Karpas-422 (cell line): ENCODE measurements around the gene CENPP. TPM values are rescaled to one million over a fixed set of nuclear protein-coding genes. Genes with fewer than 3 reads are reported as not detected.

Experiments
- DNase-seq: peaks from one replicate; pipeline ENCODE4 v3.0.0-alpha.2; 2015
- H2AFZ ChIP-seq: fragments of 200-600 bp; sonication (generic); 2 replicates; pipeline ENCODE4 v1.6.1; 2014; ENCODE audit warnings: antibody characterized with exemption, low read length, mixed read lengths
- H3K27ac ChIP-seq: fragments of 200-600 bp; sonication (generic); 2 replicates; pipeline ENCODE4 v1.5.1; 2014; ENCODE audit warnings: mild to moderate bottlenecking, low read length, moderate library complexity
- H3K27me3 ChIP-seq: fragments of 200-600 bp; sonication (generic); 2 replicates; pipeline ENCODE4 v1.6.1; 2014; ENCODE audit warnings: low read length, mixed read lengths
- H3K36me3 ChIP-seq: fragments of 200-600 bp; sonication (generic); 2 replicates; pipeline ENCODE4 v1.6.1; 2014; ENCODE audit warnings: low read length, mixed read lengths; ENCODE audit not compliant: insufficient read depth
- H3K4me1 ChIP-seq: fragments of 200-600 bp; sonication (generic); 2 replicates; pipeline ENCODE4 v1.6.1; 2014; ENCODE audit warnings: mild to moderate bottlenecking, low read length, mixed read lengths
- H3K4me2 ChIP-seq: fragments of 200-600 bp; sonication (generic); 2 replicates; pipeline ENCODE4 v1.6.1; 2014; ENCODE audit warnings: low read length, low read depth, mild to moderate bottlenecking; ENCODE audit not compliant: poor library complexity, severe bottlenecking
- H3K4me3 ChIP-seq: fragments of 200-600 bp; sonication (generic); 2 replicates; pipeline ENCODE4 v1.5.1; 2014; ENCODE audit warnings: mild to moderate bottlenecking, antibody characterized with exemption, low read length, mixed read lengths
- H3K79me2 ChIP-seq: fragments of 200-600 bp; sonication (generic); 2 replicates; pipeline ENCODE4 v1.6.1; 2014; ENCODE audit warnings: mild to moderate bottlenecking, low read length, mixed read lengths
- H3K9ac ChIP-seq: fragments of 200-600 bp; sonication (generic); 2 replicates; pipeline ENCODE4 v1.6.0; 2014; ENCODE audit warnings: low read length
- H3K9me2 ChIP-seq: fragments of 200-600 bp; sonication (generic), shearing (Covaris generic); replicated peaks from 2 replicates; pipeline ENCODE4 v1.6.0; 2014; ENCODE audit warnings: mild to moderate bottlenecking, low read length, moderate library complexity; ENCODE audit not compliant: insufficient read depth
- H3K9me3 ChIP-seq: fragments of 300-700, 200-600 bp; sonication (generic); 2 replicates; pipeline ENCODE4 v1.6.1; 2014; ENCODE audit warnings: low read length, mixed read lengths
- H4K20me1 ChIP-seq: fragments of 200-600 bp; sonication (generic); 2 replicates; pipeline ENCODE4 v1.6.1; 2014; ENCODE audit warnings: mild to moderate bottlenecking, antibody characterized with exemption, low read length, low read depth; ENCODE audit not compliant: insufficient read depth
- total RNA-seq: library from RNA; depleted of rRNA; stranded (reverse); fragments of >200 nt; shearing (Covaris generic); gene quantifications from 2 replicates; pipeline ENCODE4 v1.2.3, GENCODE V29; 2014; ENCODE audit warnings: low replicate concordance

The CENPP gene
- total RNA-seq, 1 experiment from 2014 or later: 12.6 TPM

- H3K4me1 ChIP-seq: peaks cover 13% of the 10 kb centered on the region; the same call in 1 of the 2 replicates
- no peak for DNase-seq
- H3K79me2 ChIP-seq: no peaks in the 10 kb centered on the region
- H2AFZ ChIP-seq: no peak overlapping the region
- no peak overlapping the region for H3K4me2 ChIP-seq
- H3K9me3 ChIP-seq: peaks cover 8% of the 10 kb centered on the region
- no peaks in the 10 kb centered on the region for H3K27me3 ChIP-seq
- no peaks in the 10 kb centered on the region for H3K9me2 ChIP-seq
- no peak overlapping the region for H3K27ac ChIP-seq
- H4K20me1 ChIP-seq: no peaks in the 10 kb centered on the region
- no peak overlapping the region for H3K9ac ChIP-seq
- H3K4me3 ChIP-seq: no peak overlapping the region
- 0 out of 2 replicates have a peak, but pooled peaks cover 7% of the 10 kb centered on the region for H3K36me3 ChIP-seq
Measured at GRCh38 chr9:92601451-92601850, 275.7 kb downstream of the CENPP start.

- Histone ChIP-seq H3K27me3 (no peaks in the 10 kb centered on the region), H3K27ac (no peak overlapping the region), H3K4me3 (no peak overlapping the region), H3K4me1 (peaks cover 6% of the 10 kb centered on the region; the same call in 1 of the 2 replicates), H3K36me3 (0 out of 2 replicates have a peak, but pooled peaks cover 7% of the 10 kb centered on the region), H3K9ac (no peak overlapping the region), H2AFZ (no peak overlapping the region), H3K79me2 (no peaks in the 10 kb centered on the region), H4K20me1 (no peaks in the 10 kb centered on the region), H3K4me2 (no peak overlapping the region), H3K9me2 (no peaks in the 10 kb centered on the region), H3K9me3 (peaks cover 8% of the 10 kb centered on the region)
- no peak for DNase-seq
Measured at GRCh38 chr9:92602413-92602812, 276.7 kb downstream of the CENPP start.

GRCh38 chr9:92603100-92603499 lies 277.3 kb downstream of the CENPP start:
- no peak for DNase-seq
- Histone ChIP-seq H2AFZ (no peak overlapping the region), H3K27ac (no peak overlapping the region), H3K27me3 (no peaks in the 10 kb centered on the region), H3K4me3 (no peak overlapping the region), H3K36me3 (0 out of 2 replicates have a peak, but pooled peaks cover 7% of the 10 kb centered on the region), H3K9ac (no peak overlapping the region), H3K9me3 (peaks cover 8% of the 10 kb centered on the region), H3K79me2 (no peaks in the 10 kb centered on the region), H3K4me1 (0 out of 2 replicates have a peak, but pooled peaks cover under 1% of the 10 kb centered on the region), H4K20me1 (no peaks in the 10 kb centered on the region), H3K4me2 (no peak overlapping the region), H3K9me2 (no peaks in the 10 kb centered on the region)

- H3K79me2 ChIP-seq: no peaks in the 10 kb centered on the region
- H3K4me3 ChIP-seq: no peak overlapping the region
- H3K4me2 ChIP-seq: no peak overlapping the region
- no peak overlapping the region for H3K9ac ChIP-seq
- H2AFZ ChIP-seq: no peak overlapping the region
- no peaks in the 10 kb centered on the region for H4K20me1 ChIP-seq
- H3K9me3 ChIP-seq: peaks cover 8% of the 10 kb centered on the region
- no peaks in the 10 kb centered on the region for H3K4me1 ChIP-seq
- no peak for DNase-seq
- H3K27me3 ChIP-seq: no peaks in the 10 kb centered on the region
- no peaks in the 10 kb centered on the region for H3K9me2 ChIP-seq
- no peak overlapping the region for H3K27ac ChIP-seq
- 0 out of 2 replicates have a peak, but pooled peaks cover 7% of the 10 kb centered on the region for H3K36me3 ChIP-seq
Measured at GRCh38 chr9:92603990-92604389, 278.2 kb downstream of the CENPP start.

GRCh38 chr9:92605224-92605623 lies 279.5 kb downstream of the CENPP start:
- H3K9me2 ChIP-seq: no peaks in the 10 kb centered on the region
- no peaks in the 10 kb centered on the region for H3K79me2 ChIP-seq
- H3K27ac ChIP-seq: no peak overlapping the region
- no peaks in the 10 kb centered on the region for H3K27me3 ChIP-seq
- H3K4me1 ChIP-seq: no peaks in the 10 kb centered on the region
- peaks cover 8% of the 10 kb centered on the region for H3K9me3 ChIP-seq
- no peak overlapping the region for H3K4me3 ChIP-seq
- H3K9ac ChIP-seq: no peak overlapping the region
- no peak for DNase-seq
- H2AFZ ChIP-seq: no peak overlapping the region
- no peaks in the 10 kb centered on the region for H4K20me1 ChIP-seq
- 0 out of 2 replicates have a peak, but pooled peaks cover 7% of the 10 kb centered on the region for H3K36me3 ChIP-seq
- H3K4me2 ChIP-seq: no peak overlapping the region

- Histone ChIP-seq H3K27ac (no peak overlapping the region), H4K20me1 (no peaks in the 10 kb centered on the region), H3K9me2 (no peaks in the 10 kb centered on the region), H3K36me3 (peaks cover 12% of the 10 kb centered on the region; the same call in 1 of the 2 replicates), H2AFZ (no peak overlapping the region), H3K4me2 (no peak overlapping the region), H3K79me2 (no peaks in the 10 kb centered on the region), H3K4me1 (no peaks in the 10 kb centered on the region), H3K9me3 (peaks cover 8% of the 10 kb centered on the region), H3K4me3 (no peak overlapping the region), H3K27me3 (no peaks in the 10 kb centered on the region), H3K9ac (no peak overlapping the region)
- DNase-seq: no peak
Measured at GRCh38 chr9:92607088-92607487, 281.3 kb downstream of the CENPP start.

- Histone ChIP-seq H3K79me2 (no peaks in the 10 kb centered on the region), H3K9me2 (no peaks in the 10 kb centered on the region), H3K27ac (no peak overlapping the region), H3K36me3 (peaks cover 16% of the 10 kb centered on the region; the same call in 1 of the 2 replicates), H4K20me1 (no peaks in the 10 kb centered on the region), H3K9me3 (peaks cover 8% of the 10 kb centered on the region), H3K4me1 (no peaks in the 10 kb centered on the region), H3K4me2 (no peak overlapping the region), H3K4me3 (no peak overlapping the region), H3K27me3 (no peaks in the 10 kb centered on the region), H3K9ac (no peak overlapping the region), H2AFZ (no peak overlapping the region)
- DNase-seq: no peak
Measured at GRCh38 chr9:92607773-92608172, 282.0 kb downstream of the CENPP start.

- H3K9me2 ChIP-seq: no peaks in the 10 kb centered on the region
- H3K4me2 ChIP-seq: no peak overlapping the region
- H4K20me1 ChIP-seq: no peaks in the 10 kb centered on the region
- H3K79me2 ChIP-seq: no peaks in the 10 kb centered on the region
- no peak overlapping the region for H2AFZ ChIP-seq
- H3K27me3 ChIP-seq: no peaks in the 10 kb centered on the region
- H3K9me3 ChIP-seq: peaks cover 8% of the 10 kb centered on the region
- peaks cover 22% of the 10 kb centered on the region for H3K36me3 ChIP-seq
- H3K9ac ChIP-seq: no peak overlapping the region
- DNase-seq: no peak
- no peaks in the 10 kb centered on the region for H3K4me1 ChIP-seq
- H3K4me3 ChIP-seq: no peak overlapping the region
- no peak overlapping the region for H3K27ac ChIP-seq
Measured at GRCh38 chr9:92608241-92608908, 282.6 kb downstream of the CENPP start.
